GM18508 (cell line): Measurements from ENCODE around the gene FLVCR1.

Experiments used
- ATAC-seq: cut with Tn5 transposase; IDR thresholded peaks from one replicate; pipeline ENCODE4 v1.9.1; 2021; ENCODE audit warnings: moderate number of reproducible peaks; ENCODE audit not compliant: insufficient read depth, unreplicated experiment

The FLVCR1 gene

DNA sequence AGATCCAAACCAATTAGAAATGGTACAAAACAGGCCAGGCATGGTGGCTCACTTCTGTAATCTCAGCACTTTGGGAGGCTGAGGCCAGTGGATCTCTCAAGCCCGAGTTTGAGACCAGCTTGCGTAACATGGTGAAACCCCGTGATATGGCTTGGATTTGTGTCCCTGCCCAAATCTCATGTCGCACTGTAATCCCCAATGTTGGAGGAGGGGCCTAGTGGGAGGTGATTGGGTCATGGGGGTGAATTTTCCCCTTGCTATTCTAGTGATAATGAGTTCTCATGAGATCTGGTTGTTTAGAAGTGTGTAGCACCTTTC, 85.3 kb downstream of the FLVCR1 start:
- ATAC-seq, result no peak

DNA sequence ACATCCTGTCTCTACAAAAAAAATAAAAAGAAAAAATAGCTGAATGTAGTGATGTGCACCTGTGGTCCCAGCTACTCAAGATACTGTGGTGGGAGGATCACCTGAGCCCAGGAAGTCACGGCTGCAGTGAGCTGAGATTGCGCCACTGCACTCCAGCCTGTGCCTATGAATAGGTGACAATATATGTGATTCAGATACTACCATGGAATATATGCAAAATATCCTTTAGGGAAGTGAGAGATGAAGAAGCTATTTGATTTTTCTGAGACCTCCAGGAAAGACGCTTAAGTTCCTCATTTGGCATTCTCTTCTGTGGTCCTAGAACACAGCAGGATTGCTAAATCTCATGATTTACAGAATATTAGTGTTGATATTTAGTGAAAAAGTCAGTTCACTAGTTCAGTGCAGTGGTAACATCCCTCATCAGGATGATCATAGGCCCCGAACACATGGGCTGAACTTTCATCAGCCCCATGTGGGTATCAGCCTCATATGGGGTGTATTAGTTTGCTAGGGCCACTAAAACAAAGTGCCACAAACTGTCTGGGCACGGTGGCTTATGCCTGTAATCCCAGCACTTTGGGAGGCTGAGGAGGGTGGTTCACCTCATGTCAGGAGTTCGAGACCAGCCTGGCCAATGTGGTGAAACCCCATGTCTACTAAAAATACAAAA, 86.3 kb downstream of the FLVCR1 start:
- no peak for ATAC-seq

DNA sequence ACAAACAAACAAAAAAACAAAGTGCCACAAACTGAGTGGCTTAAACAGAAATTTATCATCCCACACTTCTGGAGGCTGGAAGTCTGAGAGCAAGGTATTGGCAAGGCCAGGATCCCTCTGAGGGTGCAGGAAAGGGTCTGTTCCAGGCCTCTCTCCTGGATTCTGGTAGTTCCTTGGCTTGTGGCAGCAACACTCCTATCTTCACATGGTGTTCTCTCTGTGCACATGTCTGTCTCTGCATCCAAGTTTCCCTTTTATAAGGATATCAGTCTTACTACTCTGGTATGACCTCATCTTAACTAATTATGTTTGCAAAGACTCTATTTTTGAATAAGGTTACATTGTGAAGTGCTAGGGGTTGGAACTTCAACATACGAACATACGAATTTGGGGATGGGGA, 87.0 kb downstream of the FLVCR1 start:
- ATAC-seq, result no peak

DNA sequence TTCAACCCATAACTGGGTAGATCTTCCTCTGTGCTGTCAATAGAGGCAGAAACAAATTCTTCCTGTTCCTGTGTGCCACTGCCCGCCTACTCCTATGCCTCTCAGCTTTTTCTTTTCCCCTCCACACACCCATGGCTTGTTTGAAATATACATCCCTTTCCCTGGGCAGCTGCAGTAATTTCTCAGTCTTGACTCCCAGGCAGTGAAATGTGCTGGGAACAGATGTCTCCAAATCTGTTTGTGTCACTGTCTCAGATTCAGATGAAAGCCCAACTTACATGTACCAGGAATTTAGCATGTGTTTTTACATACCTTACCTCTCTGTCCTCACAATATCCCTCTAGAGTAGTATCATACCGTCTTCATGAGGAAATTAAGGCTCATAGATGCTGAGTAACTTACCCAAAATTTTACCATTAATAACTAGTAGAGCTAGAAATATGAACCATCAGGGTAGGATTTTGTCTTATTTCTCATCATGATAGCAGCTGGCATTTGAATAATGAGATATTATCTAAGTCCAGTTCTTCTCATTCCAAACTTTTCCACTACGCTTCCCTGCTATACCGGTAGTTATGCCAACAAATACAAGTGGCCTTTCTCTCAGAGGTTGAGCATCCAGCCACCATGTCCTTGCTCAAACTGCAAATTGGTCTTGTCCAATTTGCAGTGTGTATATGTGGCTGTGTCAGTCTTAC, 87.5 kb downstream of the FLVCR1 start:
- ATAC-seq, result no peak

DNA sequence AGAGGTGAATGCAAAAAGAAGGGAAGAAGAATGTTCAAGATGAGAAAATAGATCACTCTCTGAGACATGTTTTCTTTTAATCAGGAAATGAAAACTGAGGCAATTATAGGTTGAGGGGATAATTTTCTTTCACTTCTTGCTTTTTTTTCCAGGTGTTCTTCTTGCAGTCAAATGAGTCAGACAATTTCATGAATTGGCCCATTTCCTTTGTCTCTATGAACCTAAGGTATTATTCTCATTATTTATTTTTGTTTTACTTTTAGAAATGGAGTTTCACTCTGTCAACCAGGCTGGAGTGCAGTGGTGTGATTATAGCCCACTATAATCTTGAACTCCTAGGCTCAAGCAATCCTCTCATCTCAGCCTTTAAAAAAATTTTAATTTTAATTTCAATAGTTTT, 88.8 kb downstream of the FLVCR1 start:
- ATAC-seq, result no peak
